ENCODE measurements around the gene SRF.

Gene SRF

DNA sequence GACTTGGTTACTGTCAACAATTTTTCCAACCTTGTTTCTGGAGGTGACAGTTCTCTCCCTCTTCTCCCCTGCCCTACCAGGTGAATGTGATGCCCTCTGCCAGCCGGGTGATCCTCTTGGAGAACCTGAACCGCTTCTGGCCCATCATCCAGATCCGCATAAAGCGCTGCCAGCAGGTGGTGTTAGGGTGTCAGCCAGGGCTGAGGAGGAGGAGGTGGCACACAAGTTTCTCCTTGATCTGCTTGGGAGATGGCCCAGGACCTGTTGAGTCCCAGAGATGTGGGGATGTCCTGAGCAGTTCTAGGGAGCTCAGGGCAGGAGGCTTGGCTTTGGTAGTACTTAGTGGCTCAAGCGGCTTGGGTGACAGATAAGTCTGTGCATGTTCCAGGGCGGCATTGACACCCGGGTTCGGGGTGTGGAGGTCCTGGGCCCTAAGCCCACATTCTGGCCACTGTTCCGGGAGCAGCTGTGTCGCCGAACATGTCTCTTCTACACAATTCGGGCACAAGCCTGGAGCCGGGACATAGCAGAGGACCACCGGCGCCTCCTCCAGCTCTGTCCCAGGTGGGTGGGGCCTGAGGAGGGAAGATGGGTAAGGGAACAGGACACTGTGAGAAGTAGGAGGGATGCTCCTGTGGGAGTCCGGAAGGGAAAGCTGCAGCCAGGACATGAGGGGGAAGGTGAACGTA, 32.1 kb downstream of the SRF start:
- DNase-seq (ENCODE audit: low read depth), result no peak
- no peak overlapping the region for H3K4me3 ChIP-seq (ENCODE audit: low read depth, low read length)
- TF ChIP-seq, protein P1, sequence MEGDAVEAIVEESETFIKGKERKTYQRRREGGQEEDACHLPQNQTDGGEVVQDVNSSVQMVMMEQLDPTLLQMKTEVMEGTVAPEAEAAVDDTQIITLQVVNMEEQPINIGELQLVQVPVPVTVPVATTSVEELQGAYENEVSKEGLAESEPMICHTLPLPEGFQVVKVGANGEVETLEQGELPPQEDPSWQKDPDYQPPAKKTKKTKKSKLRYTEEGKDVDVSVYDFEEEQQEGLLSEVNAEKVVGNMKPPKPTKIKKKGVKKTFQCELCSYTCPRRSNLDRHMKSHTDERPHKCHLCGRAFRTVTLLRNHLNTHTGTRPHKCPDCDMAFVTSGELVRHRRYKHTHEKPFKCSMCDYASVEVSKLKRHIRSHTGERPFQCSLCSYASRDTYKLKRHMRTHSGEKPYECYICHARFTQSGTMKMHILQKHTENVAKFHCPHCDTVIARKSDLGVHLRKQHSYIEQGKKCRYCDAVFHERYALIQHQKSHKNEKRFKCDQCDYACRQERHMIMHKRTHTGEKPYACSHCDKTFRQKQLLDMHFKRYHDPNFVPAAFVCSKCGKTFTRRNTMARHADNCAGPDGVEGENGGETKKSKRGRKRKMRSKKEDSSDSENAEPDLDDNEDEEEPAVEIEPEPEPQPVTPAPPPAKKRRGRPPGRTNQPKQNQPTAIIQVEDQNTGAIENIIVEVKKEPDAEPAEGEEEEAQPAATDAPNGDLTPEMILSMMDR (IDR thresholded peaks at IDR 0.05; ENCODE audit: low read depth, low read length, missing control alignments), result no peak

DNA sequence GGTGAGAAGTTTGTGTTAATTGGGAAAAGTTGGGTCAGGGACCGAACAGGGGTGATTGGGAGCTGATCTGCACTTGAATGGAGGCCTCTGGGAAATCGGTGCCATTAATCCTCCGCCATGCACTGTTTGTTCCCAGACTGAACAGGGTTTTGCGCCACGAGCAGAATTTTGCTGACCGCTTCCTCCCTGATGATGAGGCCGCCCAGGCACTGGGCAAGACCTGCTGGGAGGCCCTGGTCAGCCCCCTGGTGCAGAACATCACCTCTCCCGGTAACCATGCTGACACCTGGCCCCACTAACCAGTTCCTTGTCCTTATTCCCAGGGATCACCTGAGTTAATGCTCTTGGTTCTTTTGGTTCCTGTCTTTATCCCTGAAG, 32.6 kb downstream of the SRF start:
- DNase-seq (ENCODE audit: low read depth), result no peak
- TF ChIP-seq, protein P1 (IDR thresholded peaks at IDR 0.05; ENCODE audit: low read depth, low read length, missing control alignments), result no peak

GRCh38 chr6:43204271-43205105, 33.4 kb downstream of the SRF start:
- TF ChIP-seq, protein P1 (IDR thresholded peaks at IDR 0.05; ENCODE audit: low read depth, low read length, missing control alignments), result no peak
- H3K4me3 ChIP-seq (ENCODE audit: low read depth, low read length), result no peak overlapping the region
- no peak for DNase-seq (ENCODE audit: low read depth)

More for the DNA sequence above, 32.6 kb downstream of the SRF start:
- H3K4me3 ChIP-seq (ENCODE audit: low read depth, low read length), result no peak overlapping the region

DNA sequence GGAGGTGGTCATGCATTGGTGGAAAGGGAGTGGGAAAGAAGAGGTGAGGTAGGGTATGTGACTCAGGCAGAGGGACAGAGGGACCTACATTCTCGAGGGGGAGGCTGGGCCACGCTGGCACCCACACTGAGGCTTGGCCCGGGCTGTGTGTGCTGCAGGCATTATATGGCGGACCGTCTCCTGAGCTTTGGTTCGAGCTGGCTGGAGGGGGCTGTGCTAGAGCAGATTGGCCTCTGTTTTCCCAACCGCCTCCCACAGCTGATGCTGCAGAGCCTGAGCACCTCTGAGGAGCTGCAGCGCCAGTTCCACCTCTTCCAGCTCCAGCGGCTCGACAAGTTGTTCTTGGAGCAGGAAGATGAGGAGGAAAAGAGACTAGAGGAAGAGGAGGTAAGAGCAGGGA, 34.8 kb downstream of the SRF start:
- no peak for DNase-seq (ENCODE audit: low read depth)
- TF ChIP-seq, protein P1 (IDR thresholded peaks at IDR 0.05; ENCODE audit: low read depth, low read length, missing control alignments), result no peak
- no peak overlapping the region for H3K4me3 ChIP-seq (ENCODE audit: low read depth, low read length)

DNA sequence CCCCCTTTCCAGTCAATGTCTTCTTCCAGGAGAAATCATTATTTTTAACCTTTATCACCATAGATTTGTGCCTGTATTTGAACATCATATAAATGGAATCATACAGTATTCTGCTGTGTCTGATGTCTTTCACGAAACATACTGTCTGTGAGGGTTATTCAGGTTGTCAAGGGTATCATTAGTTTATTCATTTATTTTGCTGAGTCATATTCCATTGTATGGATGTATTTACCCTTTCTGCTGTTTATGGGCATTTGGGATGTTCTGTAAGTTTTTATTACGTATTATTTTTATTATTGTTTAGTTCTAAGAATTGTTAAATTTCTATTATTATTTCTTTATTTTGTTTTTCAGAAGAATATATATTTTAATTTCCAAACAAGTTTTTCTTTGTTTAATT, 36.2 kb downstream of the SRF start:
- TF ChIP-seq, protein P1 (IDR thresholded peaks at IDR 0.05; ENCODE audit: low read depth, low read length, missing control alignments), result no peak
- no peak for DNase-seq (ENCODE audit: low read depth)
- no peak overlapping the region for H3K4me3 ChIP-seq (ENCODE audit: low read depth, low read length)

DNA sequence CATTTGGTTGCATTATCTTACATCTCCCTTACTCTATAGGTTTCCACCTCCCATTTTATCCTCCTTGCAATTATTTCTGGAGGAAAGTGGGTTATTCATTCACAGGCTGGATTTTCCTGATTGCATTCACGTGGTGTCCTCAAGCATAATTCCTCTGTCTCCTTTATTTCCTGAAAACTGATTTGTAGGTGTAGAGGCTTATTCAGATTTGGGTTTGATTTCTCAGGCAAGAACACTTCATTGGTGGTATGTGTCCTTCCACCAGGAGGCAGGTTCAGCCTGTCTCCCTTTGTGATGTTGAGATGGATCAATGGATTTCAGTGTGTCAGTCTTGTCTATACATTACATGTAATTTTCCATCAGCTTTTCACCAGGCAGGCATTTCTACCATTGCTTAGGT, 40.9 kb downstream of the SRF start:
- TF ChIP-seq, protein P1 (IDR thresholded peaks at IDR 0.05; ENCODE audit: low read depth, low read length, missing control alignments), result peak; percentile 16
- no peak for DNase-seq (ENCODE audit: low read depth)
- no peak overlapping the region for H3K4me3 ChIP-seq (ENCODE audit: low read depth, low read length)
